ENCODE data around the gene TNFRSF12A.

GRCh38 chr16:3030222-3031212 lies 10.3 kb downstream of the TNFRSF12A start:
- TF ChIP-seq CTCF (IDR thresholded peaks at IDR 0.05) (no peak), POLR2A (IDR thresholded peaks at IDR 0.05) (no peak)
